Measurements from ENCODE around the gene WDR27.
"Not testable (repeated sequence)": the region's sequence is repeated elsewhere in the genome, so short reads cannot be mapped to it uniquely, and the experiment has no call there.

WDR27 gene

DNA sequence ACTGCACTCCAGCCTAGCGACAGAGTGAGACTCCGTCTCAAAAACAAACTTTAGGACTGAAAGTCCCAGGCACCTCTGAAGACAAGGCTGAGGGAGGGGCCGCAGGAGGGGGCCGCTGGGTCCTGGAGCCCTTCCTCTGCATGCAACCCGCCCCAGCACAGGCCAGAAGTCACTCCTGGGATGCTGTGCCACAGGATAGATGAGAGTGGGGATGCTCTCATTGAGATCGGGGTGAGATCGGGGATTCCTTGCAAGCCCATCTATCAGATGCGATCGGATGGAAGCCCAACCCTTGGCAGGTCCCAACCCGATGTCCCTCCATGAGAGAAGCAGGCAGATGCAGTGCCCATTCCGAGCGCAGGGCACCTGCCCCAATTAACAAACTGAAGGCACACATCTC lies 66.5 kb downstream of the WDR27 start:
- DNase-seq: no peak

- DNase-seq: no peak
Measured at GRCh38 chr6:169632841-169633240, 69.0 kb downstream of the WDR27 start.

- DNase-seq: no peak
Measured at GRCh38 chr6:169629256-169629655, 72.6 kb downstream of the WDR27 start.

DNA sequence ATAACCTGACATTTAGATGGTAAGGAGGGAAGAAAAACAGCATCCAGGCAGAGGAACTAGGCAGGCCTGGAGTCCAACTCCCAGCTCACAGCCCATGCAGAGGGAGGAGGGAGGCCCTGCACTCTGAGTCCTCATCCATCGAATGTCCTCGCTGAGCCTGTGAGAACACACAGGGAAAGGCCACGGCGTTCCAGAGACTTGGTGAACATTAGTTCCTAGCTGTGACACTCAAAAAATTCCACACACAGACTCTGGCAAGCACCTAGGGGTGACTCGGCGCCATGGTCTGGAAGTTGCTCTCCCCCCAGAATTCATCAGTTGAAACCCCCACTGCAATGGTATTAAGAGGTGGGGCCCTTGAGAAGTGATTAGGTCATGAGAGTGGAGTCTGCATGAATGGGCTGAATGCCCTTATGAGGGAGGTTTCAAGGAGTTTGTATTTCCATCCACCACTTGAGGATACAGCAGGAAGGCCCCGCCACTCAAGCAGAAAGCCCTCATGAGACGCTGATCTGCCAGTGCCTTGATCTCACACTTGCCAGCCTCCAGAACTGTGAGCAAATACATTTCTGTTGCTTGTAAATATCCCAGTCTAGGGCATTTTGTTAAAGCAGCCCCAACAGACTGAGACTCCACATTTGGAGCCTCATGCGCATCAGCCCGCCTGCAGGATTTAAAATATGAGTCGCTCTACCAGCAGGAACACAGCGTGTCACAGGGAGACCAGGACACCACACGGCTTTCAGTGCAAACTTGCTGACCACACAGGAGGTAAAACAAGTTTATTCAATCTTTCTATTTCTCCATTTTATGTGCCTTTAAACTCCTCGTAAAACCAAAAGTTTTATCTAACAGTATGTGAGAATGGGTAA lies 73.9 kb downstream of the WDR27 start:
- no peak for DNase-seq

DNA sequence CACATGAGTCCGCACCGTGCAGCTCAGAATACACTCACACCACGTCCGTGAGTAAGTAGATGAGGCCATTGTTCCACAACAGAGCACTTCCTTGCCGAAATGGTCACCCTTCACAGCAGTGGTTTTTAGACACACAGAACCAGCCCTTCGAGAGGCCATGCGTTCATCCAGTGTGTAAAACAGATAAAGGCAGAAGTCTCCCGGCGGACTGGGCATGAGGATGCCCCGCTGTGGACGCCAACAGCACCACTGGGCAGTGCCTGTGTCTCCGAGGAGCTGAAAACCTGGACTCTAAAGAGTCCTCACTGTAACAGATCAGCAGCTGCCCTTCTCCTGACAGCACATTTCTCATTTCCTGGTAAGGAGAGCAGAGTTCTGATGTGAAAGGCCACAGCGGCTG lies 75.2 kb downstream of the WDR27 start:
- no peak for DNase-seq

DNA sequence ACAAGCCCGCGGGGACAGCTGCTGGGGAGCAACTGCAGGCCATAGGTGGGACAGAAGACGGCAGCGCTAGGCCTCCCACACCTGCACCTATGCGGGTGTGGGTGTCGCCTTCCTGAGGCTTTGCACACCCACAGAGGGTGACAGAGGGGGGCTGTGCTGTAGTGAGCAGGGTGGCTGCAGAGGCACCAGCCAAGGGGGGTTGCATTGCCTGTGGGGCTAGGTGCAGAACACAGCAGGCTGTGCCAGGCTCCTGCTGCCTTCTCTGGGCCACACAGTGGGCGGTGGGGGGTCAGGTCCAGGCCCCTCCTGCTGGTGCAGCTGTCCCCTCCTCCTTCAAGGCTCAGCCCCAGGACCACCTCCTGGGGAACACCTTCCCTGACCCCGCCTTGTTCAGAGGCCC lies 75.7 kb downstream of the WDR27 start:
- DNase-seq: no peak

DNA sequence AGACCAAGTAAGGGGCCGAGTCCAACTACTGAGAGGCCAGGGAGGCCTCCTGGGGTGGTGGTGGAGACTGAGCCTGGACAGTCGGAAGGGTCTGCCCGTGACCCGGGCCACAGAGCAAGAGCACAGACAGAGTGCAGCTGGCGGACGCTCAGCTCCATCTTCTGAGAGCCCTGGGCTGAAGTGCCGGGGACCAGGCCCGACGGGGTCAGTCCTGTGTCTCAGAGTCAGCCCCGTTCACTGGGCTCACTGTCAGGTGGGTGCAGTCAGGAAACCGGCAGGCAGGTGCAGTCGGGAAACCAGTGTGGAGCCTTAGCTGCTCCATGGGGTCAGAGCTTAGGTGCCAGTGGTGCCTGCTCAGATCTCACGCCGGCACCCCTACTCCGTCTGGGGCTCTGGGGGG lies 76.5 kb downstream of the WDR27 start:
- no peak for DNase-seq

DNA sequence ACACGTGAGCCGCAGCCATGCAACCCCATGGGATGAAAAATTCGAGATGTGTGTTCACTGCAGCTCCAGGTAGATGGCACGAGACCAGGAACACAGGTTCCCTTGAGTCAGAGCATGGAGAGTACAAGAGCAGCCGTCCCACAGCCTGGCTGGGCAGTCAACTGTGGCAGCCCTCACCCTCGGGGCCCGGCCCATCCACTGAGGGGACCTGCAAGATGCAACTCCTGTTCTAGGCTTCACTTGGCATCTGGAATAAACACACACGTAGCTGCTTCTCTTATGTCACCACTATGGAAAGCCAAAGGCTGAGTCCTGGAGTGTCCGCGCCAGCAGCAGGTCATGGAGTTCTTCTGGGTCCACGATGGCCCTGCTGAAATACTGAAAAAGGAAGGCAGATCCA lies 77.0 kb downstream of the WDR27 start:
- DNase-seq: no peak

GRCh38 chr6:169623975-169624374 lies 77.9 kb downstream of the WDR27 start:
- DNase-seq: no peak

DNA sequence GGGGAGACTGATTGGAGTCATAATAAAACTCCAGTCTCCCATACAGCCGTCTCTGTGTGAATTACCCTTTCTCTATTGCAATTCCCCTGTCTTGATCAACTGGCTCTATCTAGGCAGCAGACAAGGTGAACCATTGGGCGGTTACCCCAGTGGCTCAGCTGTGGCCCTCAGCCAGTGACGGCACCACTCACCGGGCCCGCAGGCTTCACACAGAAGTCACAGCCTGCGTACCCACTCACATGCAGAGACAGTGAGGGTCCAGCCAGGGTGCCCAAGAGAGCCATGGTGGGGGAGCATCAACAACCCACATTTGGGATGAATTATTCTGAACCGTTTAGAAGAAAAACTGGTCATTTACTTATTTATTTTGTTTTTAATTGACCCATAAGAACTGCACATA lies 78.5 kb downstream of the WDR27 start:
- DNase-seq: no peak

DNA sequence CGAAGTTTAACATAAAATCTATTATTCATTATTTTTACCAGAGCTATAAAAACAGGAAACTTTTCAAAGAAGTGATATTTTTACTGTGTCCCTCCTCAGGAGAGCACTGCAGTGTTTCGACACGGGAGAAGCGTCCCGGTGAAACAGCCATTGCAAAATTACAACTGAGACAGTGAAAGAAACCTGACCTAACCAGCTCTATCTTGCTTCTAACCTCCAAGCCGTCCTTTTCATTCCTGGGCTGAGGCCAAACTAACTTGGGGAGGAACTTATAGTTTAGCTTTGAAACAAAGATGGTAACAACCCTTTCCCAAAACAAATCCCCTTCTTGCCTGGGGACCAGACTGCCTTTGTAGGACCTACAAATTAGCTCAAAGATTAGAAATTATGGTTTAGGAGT lies 79.2 kb downstream of the WDR27 start:
- DNase-seq: no peak

- no peak for DNase-seq
Measured at GRCh38 chr6:169621311-169621710, 80.5 kb downstream of the WDR27 start.

- no peak for DNase-seq
Measured at GRCh38 chr6:169620171-169621130, 81.4 kb downstream of the WDR27 start.

DNA sequence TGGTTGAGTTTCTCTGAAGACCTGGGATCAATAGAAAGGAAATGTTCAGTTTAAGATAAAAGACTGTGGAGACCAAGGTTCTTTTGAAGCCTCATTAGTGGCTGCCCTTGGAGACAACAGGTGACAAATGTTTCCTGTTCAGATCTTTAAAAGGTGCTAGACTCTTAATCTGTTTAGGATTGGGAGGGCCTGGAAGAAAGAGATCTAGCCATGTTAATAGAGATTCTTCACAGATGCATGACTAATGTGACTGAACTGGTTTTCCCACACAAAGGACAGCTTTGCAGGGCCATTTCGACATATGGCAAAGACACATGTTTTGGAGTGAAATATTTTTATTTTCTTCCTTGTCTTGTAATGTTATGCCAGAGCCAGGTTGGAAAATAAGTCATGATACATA lies 82.2 kb downstream of the WDR27 start:
- no peak for DNase-seq

DNA sequence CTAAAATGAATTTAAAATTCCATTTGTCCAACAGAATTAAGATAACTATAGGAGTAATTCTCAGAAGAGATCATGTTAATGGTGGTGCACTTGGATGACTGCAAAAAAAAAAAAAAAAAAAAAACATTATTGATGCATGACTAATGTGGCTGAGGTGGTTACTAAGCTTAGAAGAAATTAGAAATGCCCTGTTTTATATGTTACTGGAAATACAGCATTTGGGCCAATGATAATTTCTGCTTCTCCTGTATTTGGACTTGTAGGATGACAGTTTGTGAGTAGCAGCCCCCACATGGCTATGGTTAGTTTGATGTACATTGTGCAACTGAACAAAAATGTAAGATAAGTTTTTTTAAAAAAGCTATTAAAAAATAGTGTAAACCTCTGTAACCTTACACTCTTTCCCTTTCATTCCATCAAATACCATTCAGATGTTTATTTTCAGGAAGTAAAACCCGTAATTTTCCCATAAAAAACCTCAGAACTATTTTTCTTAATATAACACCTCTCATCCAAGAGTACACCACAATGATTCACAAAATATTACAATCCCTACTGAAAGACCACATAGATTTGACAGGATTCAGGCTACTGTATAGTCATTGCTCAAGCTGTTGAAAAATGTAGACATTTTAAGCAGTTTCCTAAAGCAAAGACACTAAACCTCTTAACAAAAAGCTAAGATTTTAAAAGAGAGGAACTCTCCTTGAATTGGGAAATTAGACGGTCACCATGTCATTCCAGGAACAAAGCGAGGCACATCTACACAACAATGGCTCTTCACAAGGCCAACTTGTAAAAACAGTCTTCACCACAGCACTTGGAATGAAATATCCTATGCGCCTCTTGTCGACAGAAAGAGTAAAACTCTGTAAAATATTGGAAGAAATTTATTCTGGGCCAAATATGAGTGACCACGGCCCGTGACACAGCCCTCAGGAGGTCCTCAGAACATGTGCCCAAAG lies 83.0 kb downstream of the WDR27 start:
- no peak for DNase-seq

GRCh38 chr6:169617562-169617961 lies 84.3 kb downstream of the WDR27 start:
- no peak for DNase-seq

DNA sequence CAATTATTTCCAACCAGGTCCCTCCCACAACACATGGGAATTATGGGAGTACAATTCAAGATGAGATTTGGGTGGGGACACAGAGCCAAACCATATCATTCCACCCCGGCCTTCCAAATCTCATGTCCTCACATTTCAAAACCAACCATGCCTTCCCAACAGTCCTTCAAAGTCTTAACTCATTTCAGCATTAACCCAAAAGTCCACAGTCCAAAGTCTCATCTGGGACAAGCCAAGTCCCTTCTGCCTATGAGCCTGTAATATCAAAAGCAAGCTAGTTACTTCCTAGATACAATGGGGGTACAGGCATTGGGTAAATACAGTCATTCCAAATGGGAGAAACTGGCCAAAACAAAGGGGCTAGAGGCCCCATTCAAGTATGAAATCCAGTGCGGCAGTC lies 93.2 kb downstream of the WDR27 start:
- DNase-seq: not testable (repeated sequence)

GRCh38 chr6:169604076-169604475 lies 97.8 kb downstream of the WDR27 start:
- DNase-seq: no peak

GRCh38 chr6:169601129-169601528 lies 100.7 kb downstream of the WDR27 start:
- DNase-seq: not testable (repeated sequence)

- DNase-seq: no peak
Measured at GRCh38 chr6:169592558-169592957, 109.3 kb downstream of the WDR27 start.

DNA sequence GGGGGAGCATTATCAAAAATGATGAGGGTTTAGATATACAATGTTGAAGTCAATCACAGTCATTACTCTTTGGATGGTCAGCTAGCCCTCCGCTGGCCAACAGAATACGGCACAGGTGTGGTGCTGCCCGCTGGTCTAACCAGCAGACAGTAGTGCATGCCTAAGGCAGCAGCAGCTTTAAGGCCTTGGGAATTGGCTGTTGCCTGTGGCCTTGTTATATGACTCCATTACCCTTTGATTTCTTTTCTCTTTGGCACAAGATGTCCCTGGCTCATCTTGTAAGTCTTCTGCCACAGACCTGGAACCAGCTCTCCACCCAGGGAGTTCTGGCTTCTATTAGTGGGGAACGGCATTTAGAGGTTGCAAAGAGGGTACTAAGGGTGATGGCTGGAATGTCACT lies 110.2 kb downstream of the WDR27 start:
- DNase-seq: no peak

DNA sequence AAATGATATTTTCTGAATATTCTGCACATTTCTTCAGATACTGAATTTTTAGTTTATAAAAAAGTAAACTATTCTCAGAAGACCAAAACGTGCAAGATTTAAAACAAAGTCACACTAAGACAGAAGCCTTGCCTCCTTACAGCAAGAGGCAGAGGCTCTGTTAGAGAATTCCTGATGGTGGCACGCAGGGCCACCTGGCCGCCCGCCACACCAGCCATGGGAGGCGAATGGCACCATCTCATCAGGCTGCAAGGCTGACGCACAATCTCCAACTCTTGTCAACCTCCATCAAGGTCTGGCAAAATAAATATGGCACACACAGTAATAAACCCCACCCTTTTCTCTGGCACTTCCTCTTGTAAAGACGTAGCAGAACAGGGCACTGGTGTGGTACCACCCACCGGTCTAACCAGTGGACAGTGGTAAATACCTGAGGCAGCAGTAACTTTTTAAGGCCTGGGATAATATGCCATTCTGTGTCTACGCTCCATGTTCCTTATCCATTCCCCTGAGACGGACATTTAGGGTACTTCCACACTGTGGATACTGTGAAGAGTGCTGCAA lies 111.4 kb downstream of the WDR27 start:
- DNase-seq: no peak
